ENCODE results near the gene NDUFS1. TPM values are rescaled to one million over a fixed set of nuclear protein-coding genes. Genes with fewer than 3 reads are reported as not detected.
"Not testable (repeated sequence)": the region's sequence is repeated elsewhere in the genome, so short reads cannot be mapped to it uniquely, and the experiment has no call there.

Gene NDUFS1
- total RNA-seq, 2 experiments from 2014 or later: 73.4 to 116 TPM

DNA sequence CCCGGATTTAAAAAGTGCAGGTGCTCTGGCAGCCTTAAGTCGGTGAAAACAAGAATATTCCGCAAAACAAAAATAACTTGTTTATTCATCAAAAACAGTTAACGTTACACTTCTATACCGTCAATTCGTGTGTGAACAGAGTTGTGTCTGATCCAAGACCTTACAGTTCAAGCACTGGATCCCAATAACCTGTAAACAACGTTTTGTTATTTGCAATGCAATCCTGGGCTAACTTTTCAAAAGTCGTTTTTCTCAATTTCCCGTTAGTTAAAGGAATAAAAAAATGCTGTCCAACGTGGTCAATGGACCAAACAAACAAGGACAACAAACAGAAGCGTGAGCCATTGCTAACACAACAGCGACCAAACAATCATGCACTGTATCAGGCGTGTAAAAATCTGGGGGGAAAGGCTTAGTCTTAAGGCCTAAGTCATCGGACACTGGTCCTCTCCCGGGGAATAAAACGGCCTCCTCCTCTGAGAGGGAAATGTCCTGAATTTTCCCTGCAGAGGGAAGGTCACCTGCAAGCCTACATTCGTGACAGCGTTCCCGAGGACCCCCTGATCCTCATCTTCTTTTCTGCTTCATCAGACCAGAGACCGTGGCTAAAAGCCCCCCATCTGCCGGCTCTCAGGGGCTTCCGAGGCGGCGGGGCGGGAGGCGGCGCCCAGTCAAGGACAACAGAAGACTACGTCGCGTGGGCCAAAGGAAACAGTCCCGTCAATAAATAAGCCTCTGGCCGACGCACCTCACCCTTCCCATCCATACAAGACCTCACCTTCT is 490 bp downstream of the NDUFS1 start:
- Histone ChIP-seq H3K4me1 (ENCODE audit: insufficient read depth, low read length, poor library complexity, severe bottlenecking) (peaks cover 50% of the 10 kb centered on the region), H3K9me2 (ENCODE audit: insufficient read depth, low read length) (no peaks in the 10 kb centered on the region), H3K4me3 (ENCODE audit: low read depth, low read length, poor library complexity, severe bottlenecking) (peak overlapping the region; percentile 96), H4K20me1 (ENCODE audit: insufficient read depth, low read length) (peaks cover 12% of the 10 kb centered on the region; the same call in 1 of the 2 replicates), H3K27ac (ENCODE audit: low read depth, low read length, poor library complexity, severe bottlenecking) (peak overlapping the region; percentile 75), H2AFZ (ENCODE audit: low read length) (peak overlapping the region; percentile 63), H3K9me3 (ENCODE audit: low read length) (no peaks in the 10 kb centered on the region; the same call in 1 of the 2 replicates), H3K4me2 (ENCODE audit: low read length) (peak overlapping the region; percentile 86), H3K79me2 (ENCODE audit: insufficient read depth, low read depth, low read length) (peaks cover 95% of the 10 kb centered on the region), H3K36me3 (ENCODE audit: insufficient read depth, low read length) (peaks cover 62% of the 10 kb centered on the region)
- ChIA-PET CTCF (ENCODE audit: unreplicated experiment) (no interaction called here), POLR2A (interaction anchor here (1.7 kb wide), 1 partner anchor 45 kb away, joined by 3 read pairs; no protein-coding TSS in a partner anchor)
- intact Hi-C loops (cut with micrococcal nuclease; ENCODE audit: unreplicated experiment): loop anchor here (1.0 to 10.0 kb wide), 4 partner anchors 72 to 606 kb away; partner anchors contain the start of genes FASTKD2, INO80D and MDH1B
- TF ChIP-seq EZH2phosphoT487 (IDR thresholded peaks at IDR 0.05; ENCODE audit: borderline replicate concordance, low read depth, low read length): no peak
- TF ChIP-seq, protein P1, sequence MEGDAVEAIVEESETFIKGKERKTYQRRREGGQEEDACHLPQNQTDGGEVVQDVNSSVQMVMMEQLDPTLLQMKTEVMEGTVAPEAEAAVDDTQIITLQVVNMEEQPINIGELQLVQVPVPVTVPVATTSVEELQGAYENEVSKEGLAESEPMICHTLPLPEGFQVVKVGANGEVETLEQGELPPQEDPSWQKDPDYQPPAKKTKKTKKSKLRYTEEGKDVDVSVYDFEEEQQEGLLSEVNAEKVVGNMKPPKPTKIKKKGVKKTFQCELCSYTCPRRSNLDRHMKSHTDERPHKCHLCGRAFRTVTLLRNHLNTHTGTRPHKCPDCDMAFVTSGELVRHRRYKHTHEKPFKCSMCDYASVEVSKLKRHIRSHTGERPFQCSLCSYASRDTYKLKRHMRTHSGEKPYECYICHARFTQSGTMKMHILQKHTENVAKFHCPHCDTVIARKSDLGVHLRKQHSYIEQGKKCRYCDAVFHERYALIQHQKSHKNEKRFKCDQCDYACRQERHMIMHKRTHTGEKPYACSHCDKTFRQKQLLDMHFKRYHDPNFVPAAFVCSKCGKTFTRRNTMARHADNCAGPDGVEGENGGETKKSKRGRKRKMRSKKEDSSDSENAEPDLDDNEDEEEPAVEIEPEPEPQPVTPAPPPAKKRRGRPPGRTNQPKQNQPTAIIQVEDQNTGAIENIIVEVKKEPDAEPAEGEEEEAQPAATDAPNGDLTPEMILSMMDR (conservative IDR thresholded peaks at IDR 0.05; ENCODE audit: low read length): no peak
- DNase-seq (ENCODE audit: low spot score): no peak
- BruUV-seq (replicated peaks): TSS peak; percentile 79

DNA sequence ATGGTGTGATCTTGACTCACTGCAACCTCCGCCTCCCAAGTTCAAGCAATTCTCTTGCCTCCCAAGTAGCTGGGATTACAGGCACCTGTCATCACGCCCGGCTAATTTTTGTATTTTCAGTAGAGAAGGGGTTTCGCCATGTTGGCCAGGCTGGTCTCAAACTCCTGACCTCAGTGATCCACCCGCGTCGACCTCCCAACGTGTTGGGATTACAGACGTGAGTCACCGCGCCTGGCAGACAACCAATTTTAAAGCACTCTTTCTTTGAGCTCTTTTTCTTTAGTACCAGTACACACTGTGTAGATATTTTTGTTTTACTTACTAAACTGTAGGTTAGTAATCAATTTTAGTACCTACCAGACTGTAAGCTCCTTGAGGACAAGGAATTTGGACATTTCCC is 2.2 kb downstream of the NDUFS1 start:
- H3K4me1 ChIP-seq (ENCODE audit: insufficient read depth, low read length, poor library complexity, severe bottlenecking): peaks cover 34% of the 10 kb centered on the region
- H3K9me2 ChIP-seq (ENCODE audit: insufficient read depth, low read length); DNase-seq (ENCODE audit: low spot score); CTCF ChIA-PET (ENCODE audit: unreplicated experiment); H3K27ac ChIP-seq (ENCODE audit: low read depth, low read length, poor library complexity, severe bottlenecking); H2AFZ ChIP-seq (ENCODE audit: low read length); H3K9me3 ChIP-seq (ENCODE audit: low read length); BruUV-seq (replicated peaks); H4K20me1 ChIP-seq (ENCODE audit: insufficient read depth, low read length): not testable (repeated sequence)
- POLR2A ChIA-PET: interaction anchor here (0.8 to 1.7 kb wide), 3 partner anchors 11 to 103 kb away, joined by 3 to 4 read pairs (median 3); no protein-coding TSS in a partner anchor
- H3K79me2 ChIP-seq (ENCODE audit: insufficient read depth, low read depth, low read length): peaks cover 96% of the 10 kb centered on the region
- intact Hi-C loops (cut with micrococcal nuclease; ENCODE audit: unreplicated experiment): loop anchor here (10.0 kb wide), 1 partner anchor 608 kb away; the partner anchor contains the start of genes FASTKD2 and MDH1B
- H3K36me3 ChIP-seq (ENCODE audit: insufficient read depth, low read length): peaks cover 59% of the 10 kb centered on the region
- peak overlapping the region; percentile 96 for H3K4me3 ChIP-seq (ENCODE audit: low read depth, low read length, poor library complexity, severe bottlenecking)
- peak overlapping the region; percentile 86 for H3K4me2 ChIP-seq (ENCODE audit: low read length)

DNA sequence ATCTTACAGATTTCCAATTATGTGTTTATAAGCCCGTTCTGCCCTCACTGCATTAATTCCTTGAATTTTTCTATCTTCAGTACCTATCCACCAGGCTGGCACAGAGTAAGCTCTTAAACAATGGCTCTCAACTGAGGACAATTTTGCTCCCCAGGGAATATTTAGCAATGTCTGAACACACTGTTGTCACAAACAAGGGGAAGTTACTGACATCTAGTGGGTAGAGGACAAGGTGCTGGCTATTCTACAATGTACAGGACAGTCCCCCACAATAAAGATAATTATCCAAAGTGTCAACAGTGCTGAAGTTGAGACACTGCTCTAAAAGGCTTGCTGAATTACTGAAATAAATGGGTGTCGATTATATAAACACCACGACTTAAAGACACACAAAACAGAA is 5.0 kb downstream of the NDUFS1 start:
- Histone ChIP-seq H3K36me3 (ENCODE audit: insufficient read depth, low read length) (peaks cover 68% of the 10 kb centered on the region), H4K20me1 (ENCODE audit: insufficient read depth, low read length) (peaks cover 4% of the 10 kb centered on the region; the same call in 1 of the 2 replicates), H3K4me1 (ENCODE audit: insufficient read depth, low read length, poor library complexity, severe bottlenecking) (peaks cover 20% of the 10 kb centered on the region), H3K9me3 (ENCODE audit: low read length) (no peaks in the 10 kb centered on the region; the same call in 1 of the 2 replicates), H3K79me2 (ENCODE audit: insufficient read depth, low read depth, low read length) (peaks cover 75% of the 10 kb centered on the region), H3K9me2 (ENCODE audit: insufficient read depth, low read length) (no peaks in the 10 kb centered on the region), H3K4me3 (ENCODE audit: low read depth, low read length, poor library complexity, severe bottlenecking) (no peak overlapping the region), H2AFZ (ENCODE audit: low read length) (no peak overlapping the region), H3K27ac (ENCODE audit: low read depth, low read length, poor library complexity, severe bottlenecking) (no peak overlapping the region), H3K4me2 (ENCODE audit: low read length) (no peak overlapping the region)
- intact Hi-C loops (cut with micrococcal nuclease; ENCODE audit: unreplicated experiment): loop anchor here (10.0 kb wide), 1 partner anchor 611 kb away; the partner anchor contains the start of genes FASTKD2 and MDH1B
- CTCF ChIA-PET (ENCODE audit: unreplicated experiment): interaction anchor here (0.8 to 1.1 kb wide), 2 partner anchors 8 to 10 kb away, joined by 3 to 4 read pairs; no protein-coding TSS in a partner anchor
- BruUV-seq (replicated peaks): no TSS peak
- POLR2A ChIA-PET: interaction anchor here (0.6 to 1.3 kb wide), 5 partner anchors 9 to 108 kb away, joined by 3 to 5 read pairs (median 3); no protein-coding TSS in a partner anchor
- TF ChIP-seq EZH2phosphoT487 (IDR thresholded peaks at IDR 0.05; ENCODE audit: borderline replicate concordance, low read depth, low read length): no peak
- TF ChIP-seq, protein P1 (conservative IDR thresholded peaks at IDR 0.05; ENCODE audit: low read length): peak; percentile 62
- peak; percentile 44 for DNase-seq (ENCODE audit: low spot score)
